ENCODE measurements around the gene B4GALT2. TPM values are rescaled to one million over a fixed set of nuclear protein-coding genes. Genes with fewer than 3 reads are reported as not detected.

Gene B4GALT2, protein sequence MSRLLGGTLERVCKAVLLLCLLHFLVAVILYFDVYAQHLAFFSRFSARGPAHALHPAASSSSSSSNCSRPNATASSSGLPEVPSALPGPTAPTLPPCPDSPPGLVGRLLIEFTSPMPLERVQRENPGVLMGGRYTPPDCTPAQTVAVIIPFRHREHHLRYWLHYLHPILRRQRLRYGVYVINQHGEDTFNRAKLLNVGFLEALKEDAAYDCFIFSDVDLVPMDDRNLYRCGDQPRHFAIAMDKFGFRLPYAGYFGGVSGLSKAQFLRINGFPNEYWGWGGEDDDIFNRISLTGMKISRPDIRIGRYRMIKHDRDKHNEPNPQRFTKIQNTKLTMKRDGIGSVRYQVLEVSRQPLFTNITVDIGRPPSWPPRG
- total RNA-seq (10 to 100 TPM; 39.1 to 50.1 TPM), polyA plus RNA-seq (ENCODE audit: insufficient read length in 6 of 6) (10 to 100 TPM; 33.2 to 58.9 (median 43.5) TPM)
- long read RNA-seq, donor 1, transcript B4GALT2-203 (7 exons, 2,203 nt): major isoform, 13 of 28 reads
- long read RNA-seq, donor 1, partial matches to known transcripts: 13 of 28 reads
- long read RNA-seq, donor 1, other reads (novel, unspliced or antisense): 0 of 28 reads
- long read RNA-seq, donor 2, transcript B4GALT2-203 (7 exons, 2,203 nt): major isoform, 15 of 28 reads
- long read RNA-seq, donor 2, partial matches to known transcripts: 11 of 28 reads
- long read RNA-seq, donor 2, other reads (novel, unspliced or antisense): 0 of 28 reads
- long read RNA-seq, donor 3, transcript B4GALT2-203 (7 exons, 2,203 nt): major isoform, 23 of 35 reads
- long read RNA-seq, donor 3, partial matches to known transcripts: 12 of 35 reads
- long read RNA-seq, donor 3, other reads (novel, unspliced or antisense): 0 of 35 reads
- long read RNA-seq, donor 4, partial matches to known transcripts: 4 of 6 reads
- long read RNA-seq, donor 4, other reads (novel, unspliced or antisense): 0 of 6 reads
- long read RNA-seq, donor 5, transcript B4GALT2-203 (7 exons, 2,203 nt): major isoform, 17 of 23 reads
- long read RNA-seq, donor 5, partial matches to known transcripts: 6 of 23 reads
- long read RNA-seq, donor 5, other reads (novel, unspliced or antisense): 0 of 23 reads
- long read RNA-seq, donor 6, transcript B4GALT2-203 (7 exons, 2,203 nt): major isoform, 12 of 12 reads
- long read RNA-seq, donor 6, partial matches to known transcripts: 0 of 12 reads
- long read RNA-seq, donor 6, other reads (novel, unspliced or antisense): 0 of 12 reads
- long read RNA-seq, donor 7, transcript B4GALT2-203 (7 exons, 2,203 nt): major isoform, 6 of 6 reads
- long read RNA-seq, donor 7, partial matches to known transcripts: 0 of 6 reads
- long read RNA-seq, donor 7, other reads (novel, unspliced or antisense): 0 of 6 reads
- long read RNA-seq, donor 8, transcript B4GALT2-203 (7 exons, 2,203 nt): major isoform, 19 of 33 reads
- long read RNA-seq, donor 8, partial matches to known transcripts: 14 of 33 reads
- long read RNA-seq, donor 8, other reads (novel, unspliced or antisense): 0 of 33 reads
- long read RNA-seq, donor 9, partial matches to known transcripts: 0 of 1 reads
- long read RNA-seq, donor 9, other reads (novel, unspliced or antisense): 0 of 1 reads
- long read RNA-seq, donor 10, partial matches to known transcripts: 3 of 6 reads
- long read RNA-seq, donor 10, other reads (novel, unspliced or antisense): 3 of 6 reads
- long read RNA-seq, donor 11, transcript B4GALT2-203 (7 exons, 2,203 nt): major isoform, 41 of 75 reads
- long read RNA-seq, donor 11, partial matches to known transcripts: 26 of 75 reads
- long read RNA-seq, donor 11, other reads (novel, unspliced or antisense): 6 of 75 reads
- long read RNA-seq, donor 12, transcript B4GALT2-203 (7 exons, 2,203 nt): major isoform, 12 of 12 reads
- long read RNA-seq, donor 12, partial matches to known transcripts: 0 of 12 reads
- long read RNA-seq, donor 12, other reads (novel, unspliced or antisense): 0 of 12 reads

DNA sequence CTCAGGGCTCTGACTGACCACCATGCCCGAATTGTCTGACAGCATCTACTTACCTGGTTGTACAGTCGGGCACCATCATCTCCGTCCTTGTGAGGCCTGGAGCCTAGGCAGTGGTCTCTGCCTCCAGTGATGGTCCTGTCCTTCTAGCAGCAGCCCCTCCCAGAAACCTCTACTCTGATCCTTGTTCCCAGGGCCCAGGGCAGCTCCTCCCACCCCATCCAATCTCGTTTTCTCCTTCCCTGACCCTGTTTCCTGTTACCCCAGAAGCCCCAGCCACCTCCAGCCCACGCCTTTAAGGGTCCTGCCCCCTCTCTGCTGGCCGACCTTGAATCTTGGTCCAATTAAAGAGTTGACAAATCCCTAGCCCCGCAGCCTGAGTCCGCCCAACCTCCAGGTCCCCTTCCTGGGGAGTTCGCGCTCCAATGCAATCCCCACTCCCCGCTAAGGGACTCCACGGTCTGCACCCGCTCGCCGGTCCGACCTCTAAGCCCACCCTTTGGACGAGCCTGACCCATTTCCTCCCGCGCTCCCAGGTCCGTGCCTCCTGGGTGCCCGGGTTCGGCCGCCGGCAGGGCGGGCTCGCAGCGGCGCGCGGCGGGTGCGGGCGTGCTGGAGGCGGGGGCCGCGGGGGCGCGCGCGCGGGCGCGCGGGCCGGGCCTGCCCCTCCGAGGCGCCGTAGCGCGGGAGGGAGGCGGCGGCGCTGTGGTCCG, at the start of gene B4GALT2:
Gene B4GALT2, plus strand, starts transcription at position 660 of the 710 bp plus-strand sequence. CDS start 1,951 bp downstream, outside the sequence.
- DNase-seq: peak in 3 of 4 donors; percentile 34 to 88 (median 48)
- Histone ChIP-seq H3K27ac (peak within 1 kb of the TSS; percentile 39 to 70), H3K4me1 (peaks cover 36 to 81% of the 10 kb centered on the region in 2 donors), H3K9me3 (no peaks in the 10 kb centered on the region), H3K27me3 (no peaks in the 10 kb centered on the region), H3K36me3 (peaks cover 5 to 25% of the 10 kb centered on the region in 2 donors), H3K4me3 (peak within 1 kb of the TSS; percentile 43 to 63)
- intact Hi-C loops (cut with DNase I): no loop called here
- no peak for ATAC-seq
- TF ChIP-seq, protein P1, sequence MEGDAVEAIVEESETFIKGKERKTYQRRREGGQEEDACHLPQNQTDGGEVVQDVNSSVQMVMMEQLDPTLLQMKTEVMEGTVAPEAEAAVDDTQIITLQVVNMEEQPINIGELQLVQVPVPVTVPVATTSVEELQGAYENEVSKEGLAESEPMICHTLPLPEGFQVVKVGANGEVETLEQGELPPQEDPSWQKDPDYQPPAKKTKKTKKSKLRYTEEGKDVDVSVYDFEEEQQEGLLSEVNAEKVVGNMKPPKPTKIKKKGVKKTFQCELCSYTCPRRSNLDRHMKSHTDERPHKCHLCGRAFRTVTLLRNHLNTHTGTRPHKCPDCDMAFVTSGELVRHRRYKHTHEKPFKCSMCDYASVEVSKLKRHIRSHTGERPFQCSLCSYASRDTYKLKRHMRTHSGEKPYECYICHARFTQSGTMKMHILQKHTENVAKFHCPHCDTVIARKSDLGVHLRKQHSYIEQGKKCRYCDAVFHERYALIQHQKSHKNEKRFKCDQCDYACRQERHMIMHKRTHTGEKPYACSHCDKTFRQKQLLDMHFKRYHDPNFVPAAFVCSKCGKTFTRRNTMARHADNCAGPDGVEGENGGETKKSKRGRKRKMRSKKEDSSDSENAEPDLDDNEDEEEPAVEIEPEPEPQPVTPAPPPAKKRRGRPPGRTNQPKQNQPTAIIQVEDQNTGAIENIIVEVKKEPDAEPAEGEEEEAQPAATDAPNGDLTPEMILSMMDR (IDR thresholded peaks at IDR 0.05): no peak

DNA sequence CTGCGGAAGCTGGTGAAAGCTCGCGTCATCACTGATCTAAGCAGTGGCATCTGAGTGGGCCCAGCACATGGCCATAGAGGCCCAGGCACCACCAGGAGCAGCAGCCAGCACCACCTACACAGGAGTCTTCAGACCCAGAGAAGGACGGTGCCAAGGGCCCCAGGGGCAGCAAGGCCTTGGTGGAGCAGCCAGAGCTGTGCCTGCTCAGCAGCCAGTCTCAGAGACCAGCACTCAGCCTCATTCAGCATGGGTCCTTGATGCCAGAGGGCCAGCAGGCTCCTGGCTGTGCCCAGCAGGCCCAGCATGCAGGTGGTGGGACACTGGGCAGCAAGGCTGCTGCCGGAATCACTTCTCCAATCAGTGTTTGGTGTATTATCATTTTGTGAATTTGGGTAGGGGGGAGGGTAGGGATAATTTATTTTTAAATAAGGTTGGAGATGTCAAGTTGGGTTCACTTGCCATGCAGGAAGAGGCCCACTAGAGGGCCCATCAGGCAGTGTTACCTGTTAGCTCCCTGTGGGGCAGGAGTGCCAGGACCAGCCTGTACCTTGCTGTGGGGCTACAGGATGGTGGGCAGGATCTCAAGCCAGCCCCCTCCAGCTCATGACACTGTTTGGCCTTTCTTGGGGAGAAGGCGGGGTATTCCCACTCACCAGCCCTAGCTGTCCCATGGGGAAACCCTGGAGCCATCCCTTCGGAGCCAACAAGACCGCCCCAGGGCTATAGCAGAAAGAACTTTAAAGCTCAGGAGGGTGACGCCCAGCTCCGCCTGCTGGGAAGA, 48.7 kb upstream of the B4GALT2 start:
- Histone ChIP-seq H3K27ac (no peak overlapping the region), H3K4me3 (no peak overlapping the region), H3K4me1 (peaks cover 4 to 23% of the 10 kb centered on the region in 2 donors), H3K9me3 (no peaks in the 10 kb centered on the region), H3K27me3 (peaks cover 0 to 29% of the 10 kb centered on the region in 2 donors), H3K36me3 (peaks cover 0 to 6% of the 10 kb centered on the region in 2 donors)
- DNase-seq (no peak), ATAC-seq (no peak)
- TF ChIP-seq, protein P1 (IDR thresholded peaks at IDR 0.05): peak in 1 of 2 donors; percentile 29
- intact Hi-C loops (cut with DNase I): loop anchor here in 1 of 2 donors (10.0 kb wide), 1 partner anchor 166 kb away; no protein-coding TSS in a partner anchor

DNA sequence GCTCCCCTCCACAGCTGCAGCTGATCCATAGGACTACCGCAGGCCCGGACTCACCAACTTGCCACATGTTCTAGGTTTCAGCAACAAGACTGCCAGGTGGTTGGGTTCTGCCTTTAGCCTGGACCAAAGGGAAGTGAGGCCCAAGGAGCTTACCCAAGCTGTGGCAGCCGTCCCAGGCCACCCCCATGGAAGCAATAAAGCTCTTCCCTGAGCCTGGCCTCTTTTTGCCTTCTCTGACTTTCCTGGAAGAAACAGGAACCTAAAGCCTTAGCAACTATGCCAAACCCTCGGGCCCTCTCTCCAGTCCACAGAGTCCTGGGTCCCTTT, 48.1 kb upstream of the B4GALT2 start:
- ATAC-seq (no peak), DNase-seq (no peak)
- Histone ChIP-seq H3K36me3 (peaks cover 0 to 6% of the 10 kb centered on the region in 2 donors), H3K27me3 (peaks cover 0 to 35% of the 10 kb centered on the region in 2 donors), H3K4me1 (peaks cover 7 to 28% of the 10 kb centered on the region in 2 donors), H3K4me3 (no peak overlapping the region), H3K27ac (no peak overlapping the region), H3K9me3 (no peaks in the 10 kb centered on the region)
- TF ChIP-seq, protein P1 (IDR thresholded peaks at IDR 0.05): no peak
- intact Hi-C loops (cut with DNase I): loop anchor here in 1 of 2 donors (10.0 kb wide), 1 partner anchor 166 kb away; no protein-coding TSS in a partner anchor
